Ascending aorta (tissue), 2 donors: Measurements from ENCODE around the gene PKIG. TPM values are rescaled to one million over a fixed set of nuclear protein-coding genes. Genes with fewer than 3 reads are reported as not detected.

Source experiments
- DNase-seq, 2 donors: peaks; one replicate each; pipeline ENCODE4 v3.0.0-alpha.2; 2019; ENCODE audit warnings: low spot score in 2 of 2
- H3K27ac ChIP-seq, 2 donors: fragments of 200-600 bp; sonication (generic); one replicate each; pipeline ENCODE4 v1.5.1; 2016 to 2017; ENCODE audit warnings: mild to moderate bottlenecking in 1 of 2
- H3K27me3 ChIP-seq: fragments of 200-600 bp; sonication (generic); one replicate; pipeline ENCODE4 v1.5.1; 2017
- H3K36me3 ChIP-seq, 2 donors: fragments of 200-600 bp; sonication (generic); one replicate each; pipeline ENCODE4 v1.5.1; 2016
- H3K4me1 ChIP-seq, 2 donors: fragments of 200-600 bp; sonication (generic); one replicate each; pipeline ENCODE4 v1.5.1; 2016 to 2017; ENCODE audit warnings: mild to moderate bottlenecking in 1 of 2
- H3K4me3 ChIP-seq, 2 donors: fragments of 200-600 bp; sonication (generic); one replicate each; pipeline ENCODE4 v1.5.1; 2016 to 2017; ENCODE audit warnings: mild to moderate bottlenecking in 1 of 2
- H3K9me3 ChIP-seq, 2 donors: fragments of 200-600 bp; sonication (generic); one replicate each; pipeline ENCODE4 v1.5.1; 2016
- intact Hi-C: fragments of 100-400 bp; cut with DNase I; formaldehyde crosslinking; loops from one replicate; pipeline ENCODE4 v1.15.1; 2023
- total RNA-seq: library from RNA; depleted of rRNA; stranded (reverse); fragments of >200 nt; gene quantifications from one replicate; pipeline ENCODE4 v1.1.0, GENCODE V29; 2016
- TF ChIP-seq, protein P1 (sequence below), 3 experiments: fragments of 200-600 bp in 2 of 3; fragments of 450-650 bp in 1 of 3; sonication (generic) in 2 of 3; IDR thresholded peaks; one replicate each; pipeline ENCODE4 v1.5.1; 2016 to 2019; ENCODE audit warnings: antibody characterized with exemption in 3 of 3, mild to moderate bottlenecking in 1 of 3, moderate library complexity in 1 of 3

The PKIG gene
- total RNA-seq, 1 donor from 2014 or later, result 84.7 TPM

- TF ChIP-seq, protein P1, sequence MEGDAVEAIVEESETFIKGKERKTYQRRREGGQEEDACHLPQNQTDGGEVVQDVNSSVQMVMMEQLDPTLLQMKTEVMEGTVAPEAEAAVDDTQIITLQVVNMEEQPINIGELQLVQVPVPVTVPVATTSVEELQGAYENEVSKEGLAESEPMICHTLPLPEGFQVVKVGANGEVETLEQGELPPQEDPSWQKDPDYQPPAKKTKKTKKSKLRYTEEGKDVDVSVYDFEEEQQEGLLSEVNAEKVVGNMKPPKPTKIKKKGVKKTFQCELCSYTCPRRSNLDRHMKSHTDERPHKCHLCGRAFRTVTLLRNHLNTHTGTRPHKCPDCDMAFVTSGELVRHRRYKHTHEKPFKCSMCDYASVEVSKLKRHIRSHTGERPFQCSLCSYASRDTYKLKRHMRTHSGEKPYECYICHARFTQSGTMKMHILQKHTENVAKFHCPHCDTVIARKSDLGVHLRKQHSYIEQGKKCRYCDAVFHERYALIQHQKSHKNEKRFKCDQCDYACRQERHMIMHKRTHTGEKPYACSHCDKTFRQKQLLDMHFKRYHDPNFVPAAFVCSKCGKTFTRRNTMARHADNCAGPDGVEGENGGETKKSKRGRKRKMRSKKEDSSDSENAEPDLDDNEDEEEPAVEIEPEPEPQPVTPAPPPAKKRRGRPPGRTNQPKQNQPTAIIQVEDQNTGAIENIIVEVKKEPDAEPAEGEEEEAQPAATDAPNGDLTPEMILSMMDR (IDR thresholded peaks at IDR 0.05), result no peak
- DNase-seq, result no peak
- H3K27ac ChIP-seq, result no peak overlapping the region
- intact Hi-C loops, result no loop called here
- no peaks in the 10 kb centered on the region for H3K27me3 ChIP-seq
- H3K36me3 ChIP-seq, result no peaks in the 10 kb centered on the region
- no peaks in the 10 kb centered on the region for H3K4me1 ChIP-seq
- no peak overlapping the region for H3K4me3 ChIP-seq
- H3K9me3 ChIP-seq, result no peaks in the 10 kb centered on the region
Observed at GRCh38 chr20:44540834-44541233, 41.5 kb upstream of the PKIG start.

DNA sequence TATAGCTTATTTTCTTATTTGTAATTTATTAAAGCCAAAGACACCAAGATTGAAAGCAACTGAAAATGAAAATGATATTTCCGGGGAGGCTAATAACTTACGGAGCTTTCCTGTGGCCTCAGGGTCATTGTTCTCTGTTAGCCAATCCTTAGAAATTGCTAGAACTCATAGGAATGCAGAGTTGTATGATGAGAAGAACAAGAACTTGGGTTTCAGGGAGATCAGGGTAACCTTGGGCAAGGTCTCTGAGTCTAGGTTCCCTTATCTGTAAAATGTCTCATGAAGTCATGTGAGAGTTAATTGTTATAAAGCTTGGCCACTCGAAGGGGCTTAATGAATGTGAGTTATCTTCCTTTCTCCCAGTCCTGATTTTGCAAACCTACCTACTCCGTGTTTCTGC is 40.4 kb upstream of the PKIG start:
- H3K4me1 ChIP-seq, result no peaks in the 10 kb centered on the region
- TF ChIP-seq, protein P1 (IDR thresholded peaks at IDR 0.05), result no peak
- no peaks in the 10 kb centered on the region for H3K9me3 ChIP-seq
- intact Hi-C loops, result no loop called here
- no peak for DNase-seq
- H3K27me3 ChIP-seq, result no peaks in the 10 kb centered on the region
- H3K4me3 ChIP-seq, result no peak overlapping the region
- H3K36me3 ChIP-seq, result no peaks in the 10 kb centered on the region
- no peak overlapping the region for H3K27ac ChIP-seq

DNA sequence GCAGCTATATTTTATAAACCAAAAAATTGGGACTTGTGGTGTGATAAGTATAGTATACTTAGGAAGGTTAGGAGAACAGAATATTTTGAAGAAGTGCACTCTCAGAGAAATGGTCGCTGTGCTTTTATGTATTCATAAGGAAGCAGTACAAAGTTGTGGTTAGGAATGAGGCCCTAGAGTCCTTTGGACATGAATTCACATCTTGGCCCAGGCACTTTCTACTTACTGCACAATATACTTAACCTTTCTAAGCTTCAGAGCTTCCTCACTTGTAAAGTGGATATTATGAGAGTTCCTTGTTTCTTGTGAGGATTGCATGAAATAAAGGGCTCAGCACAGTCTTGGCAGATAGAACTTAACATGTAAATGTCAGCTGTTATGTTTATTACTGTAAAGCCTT is 39.5 kb upstream of the PKIG start:
- Histone ChIP-seq H3K27me3 (no peaks in the 10 kb centered on the region), H3K4me3 (no peak overlapping the region), H3K9me3 (no peaks in the 10 kb centered on the region), H3K4me1 (peaks cover 0 to 2% of the 10 kb centered on the region in 2 donors), H3K27ac (no peak overlapping the region), H3K36me3 (no peaks in the 10 kb centered on the region)
- TF ChIP-seq, protein P1 (IDR thresholded peaks at IDR 0.05), result no peak
- intact Hi-C loops, result no loop called here
- DNase-seq, result no peak

GRCh38 chr20:44543358-44543757 is 39.0 kb upstream of the PKIG start:
- DNase-seq, result no peak
- Histone ChIP-seq H3K4me1 (peaks cover 0 to 7% of the 10 kb centered on the region in 2 donors), H3K27ac (no peak overlapping the region), H3K36me3 (no peaks in the 10 kb centered on the region), H3K9me3 (no peaks in the 10 kb centered on the region), H3K4me3 (no peak overlapping the region), H3K27me3 (no peaks in the 10 kb centered on the region)
- intact Hi-C loops, result no loop called here
- TF ChIP-seq, protein P1 (IDR thresholded peaks at IDR 0.05), result no peak

GRCh38 chr20:44544263-44544662 is 38.1 kb upstream of the PKIG start:
- Histone ChIP-seq H3K4me1 (peaks cover 0 to 11% of the 10 kb centered on the region in 2 donors), H3K9me3 (no peaks in the 10 kb centered on the region), H3K36me3 (no peaks in the 10 kb centered on the region), H3K27me3 (no peaks in the 10 kb centered on the region), H3K4me3 (no peak overlapping the region), H3K27ac (no peak overlapping the region)
- TF ChIP-seq, protein P1 (IDR thresholded peaks at IDR 0.05), result no peak
- DNase-seq, result no peak
- intact Hi-C loops, result no loop called here

GRCh38 chr20:44547419-44547818 is 35.0 kb upstream of the PKIG start:
- Histone ChIP-seq H3K9me3 (no peaks in the 10 kb centered on the region), H3K27me3 (no peaks in the 10 kb centered on the region), H3K4me1 (peaks cover 0 to 11% of the 10 kb centered on the region in 2 donors), H3K36me3 (no peaks in the 10 kb centered on the region), H3K27ac (peak overlapping the region in 1 of 2 donors; percentile 7), H3K4me3 (no peak overlapping the region)
- intact Hi-C loops, result no loop called here
- no peak for DNase-seq
- TF ChIP-seq, protein P1 (IDR thresholded peaks at IDR 0.05), result no peak
